GM19043 (cell line): ENCODE data around the gene OR2D3.
"Not testable (repeated sequence)": the region's sequence is repeated elsewhere in the genome, so short reads cannot be mapped to it uniquely, and the experiment has no call there.

Experiments
- ATAC-seq: cut with Tn5 transposase; IDR thresholded peaks from one replicate; pipeline ENCODE4 v1.9.1; 2021; ENCODE audit warnings: low read depth; ENCODE audit not compliant: unreplicated experiment

The OR2D3 gene

DNA sequence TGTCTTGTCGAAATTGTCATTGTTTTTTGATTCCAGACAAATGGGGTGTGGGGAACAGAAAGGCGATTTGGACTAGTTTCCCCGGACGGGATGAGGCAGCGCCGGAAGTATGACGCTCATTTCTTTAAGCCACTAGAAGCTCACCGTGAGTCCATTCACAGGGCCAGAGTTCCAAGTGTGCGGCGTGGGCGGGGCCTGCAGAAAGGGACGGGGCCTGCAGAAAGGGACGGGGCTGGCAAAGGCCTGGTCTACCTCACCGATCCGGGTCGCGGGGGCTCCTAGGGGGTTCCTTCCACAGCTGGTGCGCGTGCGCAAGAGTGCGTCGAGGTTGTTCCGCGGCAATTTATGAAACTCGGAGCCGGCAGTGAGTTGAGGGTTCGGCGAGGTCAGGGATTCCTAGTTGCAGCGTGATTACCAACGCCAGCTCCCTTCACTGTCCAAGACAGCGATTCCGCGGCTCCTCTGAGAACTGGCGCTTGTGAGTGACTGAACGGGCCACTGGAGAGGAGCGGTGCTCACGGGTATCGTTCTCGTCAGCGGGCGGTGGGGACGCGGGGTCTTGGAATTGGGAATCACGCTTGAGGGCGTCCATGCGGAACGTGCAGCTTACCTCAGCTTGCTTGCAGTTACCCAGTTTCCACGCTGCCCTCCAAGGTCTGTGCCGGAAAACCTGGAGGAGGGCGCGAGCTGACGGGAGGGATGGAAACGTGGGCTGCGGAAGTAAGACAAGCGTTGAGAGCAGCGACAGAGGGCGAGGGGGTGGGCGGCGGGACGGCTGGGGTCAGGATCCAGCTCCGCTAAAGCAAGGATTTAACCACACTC, 5.6 kb downstream of the OR2D3 start, which contains the start of gene ZNF215:
Gene ZNF215, plus strand, starts transcription at position 219 of the 822 bp plus-strand sequence. CDS start 5,847 bp downstream, outside the sequence.
- peak; percentile 57 for ATAC-seq

DNA sequence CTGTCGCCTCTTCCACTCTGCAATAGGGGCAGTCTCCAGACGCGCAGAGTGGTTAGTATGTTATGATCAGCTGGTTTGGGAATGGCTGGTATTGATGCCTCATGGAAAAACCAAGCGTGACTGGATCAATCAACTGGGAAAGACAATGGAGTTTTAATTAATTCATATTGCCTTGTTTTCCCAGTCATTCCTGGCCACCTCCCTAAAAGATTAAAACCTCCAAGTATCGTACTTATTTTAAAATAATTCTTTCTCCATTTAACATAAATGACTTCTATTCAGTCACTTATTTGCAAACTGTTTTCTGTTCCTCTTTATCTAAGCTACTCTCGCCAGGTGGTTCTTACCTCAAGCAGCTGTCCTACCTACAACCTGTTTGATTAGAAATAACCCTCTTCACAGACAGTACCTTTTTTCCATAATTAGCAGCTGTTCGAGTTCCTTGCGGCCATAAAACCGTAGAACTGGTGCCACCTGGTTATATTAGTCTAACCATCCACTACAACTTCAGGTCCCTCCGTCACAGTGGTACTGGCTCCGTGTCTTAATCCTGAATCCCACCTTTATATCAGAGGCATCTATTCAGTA, 6.3 kb downstream of the OR2D3 start:
- peak; percentile 60 for ATAC-seq

- no peak for ATAC-seq
Measured at GRCh38 chr11:6928916-6929315, 8.1 kb downstream of the OR2D3 start.

DNA sequence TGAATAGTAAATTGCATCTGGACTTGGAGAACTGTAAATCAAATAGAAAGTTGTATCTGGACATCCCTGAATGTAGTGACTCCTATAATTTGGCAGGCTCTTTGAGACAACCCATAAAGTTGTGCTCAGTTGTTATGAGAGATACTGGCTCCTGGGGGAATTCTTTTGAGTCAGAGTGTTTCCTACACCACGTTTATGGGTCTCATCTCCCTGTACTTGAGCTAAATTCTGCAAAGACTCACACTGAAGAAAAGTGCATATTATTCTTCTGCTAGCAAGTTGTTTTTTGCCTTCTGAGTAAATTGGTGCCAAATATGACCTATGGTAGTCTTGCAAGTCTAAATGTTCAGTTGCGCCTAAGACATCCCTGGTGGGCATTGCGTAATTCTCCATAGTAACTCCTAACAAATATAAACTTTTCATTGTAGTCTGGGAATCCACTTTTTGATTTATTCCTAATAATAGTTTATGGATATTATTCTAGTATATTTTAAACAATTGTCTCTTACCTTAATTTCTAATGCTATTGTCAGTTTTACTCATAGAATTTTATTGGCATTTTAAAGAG, 10.4 kb downstream of the OR2D3 start:
- ATAC-seq: no peak

DNA sequence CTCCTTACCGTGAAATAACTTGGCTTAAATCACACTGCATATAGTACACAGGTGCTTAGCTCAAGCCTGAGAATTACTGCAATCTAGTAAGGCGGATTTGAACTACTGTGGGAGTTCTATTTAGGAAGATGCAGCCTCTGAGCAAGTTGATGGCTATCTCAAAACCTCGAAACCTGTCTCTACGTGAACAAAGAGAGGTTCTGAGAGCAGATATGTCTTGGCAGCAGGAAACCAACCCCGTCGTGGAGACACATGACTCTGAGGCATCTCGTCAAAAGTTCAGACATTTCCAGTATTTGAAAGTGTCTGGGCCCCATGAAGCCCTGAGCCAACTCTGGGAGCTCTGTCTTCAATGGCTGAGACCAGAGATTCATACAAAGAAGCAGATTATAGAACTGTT, 11.3 kb downstream of the OR2D3 start:
- no peak for ATAC-seq

DNA sequence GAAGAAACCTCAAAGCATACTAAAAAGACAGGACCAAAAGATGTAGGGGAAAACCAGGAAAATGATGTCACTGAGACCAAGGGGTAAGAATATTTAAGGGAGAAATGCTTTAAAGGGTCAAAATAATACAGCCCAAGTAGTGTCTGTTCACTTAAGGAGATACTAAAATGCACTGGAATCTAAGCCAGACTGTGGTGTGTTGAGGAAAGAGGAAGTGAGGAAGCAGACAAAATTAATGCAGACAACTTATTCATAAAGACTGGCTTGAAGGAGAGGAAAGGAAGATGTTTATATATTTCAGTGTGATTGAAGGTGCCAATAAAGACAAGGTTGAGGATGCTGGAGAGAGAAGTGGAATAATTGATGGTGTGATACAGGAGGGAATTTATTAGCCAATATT, 21.2 kb downstream of the OR2D3 start:
- no peak for ATAC-seq

DNA sequence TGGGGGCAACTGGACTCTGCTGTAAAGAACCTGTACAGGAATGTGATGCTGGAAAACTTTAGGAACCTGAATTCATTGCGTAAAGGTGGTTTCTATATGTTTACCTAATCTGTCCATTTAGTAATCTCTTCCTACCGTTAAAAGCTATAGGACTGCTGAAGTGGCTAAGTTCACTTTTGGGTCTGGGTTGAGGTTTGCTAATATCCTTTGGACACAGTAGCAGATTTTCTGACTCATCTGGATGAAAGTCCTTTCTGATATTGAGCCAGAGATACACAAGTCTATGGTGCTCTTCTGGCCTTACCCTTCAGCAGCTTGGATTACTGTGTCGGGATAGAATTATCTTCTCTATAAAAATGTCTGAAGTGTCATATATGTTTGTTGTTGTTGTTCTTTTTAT, 22.3 kb downstream of the OR2D3 start:
- no peak for ATAC-seq

- not testable (repeated sequence) for ATAC-seq
Measured at GRCh38 chr11:6954248-6954647, 33.4 kb downstream of the OR2D3 start.

GRCh38 chr11:6962141-6962540, 41.3 kb downstream of the OR2D3 start:
- no peak for ATAC-seq

- ATAC-seq: no peak
Measured at GRCh38 chr11:6962673-6963072, 41.9 kb downstream of the OR2D3 start.

DNA sequence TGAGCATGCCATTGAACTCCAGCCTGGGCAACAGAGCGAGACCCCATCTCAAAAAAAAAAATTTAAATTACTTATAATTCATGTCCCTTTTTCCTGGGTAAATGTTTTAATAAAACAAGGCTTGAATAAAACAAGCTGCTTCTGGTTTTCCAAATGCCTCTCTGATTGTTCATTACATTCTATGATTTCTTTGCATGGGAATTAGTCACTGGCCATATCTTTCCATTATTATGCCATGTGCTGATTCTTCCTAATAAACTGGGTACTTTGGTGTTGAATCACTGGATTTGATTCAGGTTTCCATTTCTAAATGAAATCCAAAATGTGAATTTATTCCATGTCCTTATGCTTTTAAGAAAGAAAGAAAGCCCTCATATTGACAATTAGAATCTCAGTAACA, 48.0 kb downstream of the OR2D3 start:
- ATAC-seq: no peak

DNA sequence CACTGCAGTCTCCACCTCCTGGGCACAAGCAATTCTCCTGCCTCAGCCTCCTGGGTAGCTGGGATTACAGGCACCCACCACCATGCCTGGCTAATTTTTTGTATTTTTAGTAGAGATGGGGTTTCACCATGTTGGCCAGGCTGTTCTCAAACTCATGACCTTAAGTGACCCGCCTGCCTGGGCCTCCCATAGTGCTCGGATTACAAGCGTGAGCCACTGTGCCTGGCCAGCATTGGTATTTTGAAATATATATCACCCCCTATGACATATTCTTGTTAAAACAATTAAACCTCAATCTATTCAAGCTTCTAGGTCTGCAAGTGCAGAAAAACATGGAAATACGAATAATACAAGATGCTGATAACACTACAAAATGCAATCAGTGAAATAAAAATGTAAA, 49.1 kb downstream of the OR2D3 start:
- not testable (repeated sequence) for ATAC-seq
